ENCODE data around the gene GPR42. TPM values are rescaled to one million over a fixed set of nuclear protein-coding genes. Genes with fewer than 3 reads are reported as not detected.
A peak's percentile ranks its signal among the peaks of the same experiment; 100 is the strongest.

GPR42 gene, protein sequence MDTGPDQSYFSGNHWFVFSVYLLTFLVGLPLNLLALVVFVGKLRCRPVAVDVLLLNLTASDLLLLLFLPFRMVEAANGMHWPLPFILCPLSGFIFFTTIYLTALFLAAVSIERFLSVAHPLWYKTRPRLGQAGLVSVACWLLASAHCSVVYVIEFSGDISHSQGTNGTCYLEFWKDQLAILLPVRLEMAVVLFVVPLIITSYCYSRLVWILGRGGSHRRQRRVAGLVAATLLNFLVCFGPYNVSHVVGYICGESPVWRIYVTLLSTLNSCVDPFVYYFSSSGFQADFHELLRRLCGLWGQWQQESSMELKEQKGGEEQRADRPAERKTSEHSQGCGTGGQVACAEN
- not detected for total RNA-seq

DNA sequence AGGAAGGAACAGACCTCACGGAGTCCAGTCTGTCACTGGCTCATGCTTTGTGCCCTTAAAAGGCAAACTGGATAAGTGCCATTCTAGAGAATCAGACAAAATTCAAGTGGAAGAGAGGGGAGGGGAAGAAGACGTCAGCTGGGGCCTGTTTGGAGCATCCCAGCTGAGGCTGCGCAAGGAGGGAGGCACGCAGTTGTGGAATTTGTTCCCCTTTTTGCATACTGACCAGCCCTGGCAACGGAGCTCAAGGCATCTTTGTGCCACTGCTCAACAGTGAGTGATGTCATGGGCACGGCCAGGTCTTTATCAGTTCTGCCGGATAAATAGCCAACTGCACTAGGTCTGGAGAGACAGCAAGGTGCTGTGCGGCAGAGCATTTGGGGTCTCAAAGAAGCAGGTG, at the start of gene GPR42:
Gene GPR42 (plus strand): TSS at position 347 of the 400 bp plus-strand sequence. CDS start 292 bp downstream, outside the sequence.
- DNase-seq (ENCODE audit: low spot score in 2 of 2) = peak in 1 of 2 donors; percentile 69
- Histone ChIP-seq H3K4me3 (no peak within 1 kb of the TSS), H3K9me3 (no peaks in the 10 kb centered on the region), H3K27me3 (peaks cover 2% of the 10 kb centered on the region), H3K4me1 (no peaks in the 10 kb centered on the region), H3K27ac (no peak within 1 kb of the TSS), H3K36me3 (no peaks in the 10 kb centered on the region)
- TF ChIP-seq EP300 (IDR thresholded peaks at IDR 0.05) = no peak
- TF ChIP-seq POLR2AphosphoS5 (IDR thresholded peaks at IDR 0.05) = no peak
- TF ChIP-seq, protein P1, sequence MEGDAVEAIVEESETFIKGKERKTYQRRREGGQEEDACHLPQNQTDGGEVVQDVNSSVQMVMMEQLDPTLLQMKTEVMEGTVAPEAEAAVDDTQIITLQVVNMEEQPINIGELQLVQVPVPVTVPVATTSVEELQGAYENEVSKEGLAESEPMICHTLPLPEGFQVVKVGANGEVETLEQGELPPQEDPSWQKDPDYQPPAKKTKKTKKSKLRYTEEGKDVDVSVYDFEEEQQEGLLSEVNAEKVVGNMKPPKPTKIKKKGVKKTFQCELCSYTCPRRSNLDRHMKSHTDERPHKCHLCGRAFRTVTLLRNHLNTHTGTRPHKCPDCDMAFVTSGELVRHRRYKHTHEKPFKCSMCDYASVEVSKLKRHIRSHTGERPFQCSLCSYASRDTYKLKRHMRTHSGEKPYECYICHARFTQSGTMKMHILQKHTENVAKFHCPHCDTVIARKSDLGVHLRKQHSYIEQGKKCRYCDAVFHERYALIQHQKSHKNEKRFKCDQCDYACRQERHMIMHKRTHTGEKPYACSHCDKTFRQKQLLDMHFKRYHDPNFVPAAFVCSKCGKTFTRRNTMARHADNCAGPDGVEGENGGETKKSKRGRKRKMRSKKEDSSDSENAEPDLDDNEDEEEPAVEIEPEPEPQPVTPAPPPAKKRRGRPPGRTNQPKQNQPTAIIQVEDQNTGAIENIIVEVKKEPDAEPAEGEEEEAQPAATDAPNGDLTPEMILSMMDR (IDR thresholded peaks at IDR 0.05) = no peak
- no peak for TF ChIP-seq POLR2A (IDR thresholded peaks at IDR 0.05)
- 85% methylated on average over 4 of the region's 8 CpGs for WGBS

DNA sequence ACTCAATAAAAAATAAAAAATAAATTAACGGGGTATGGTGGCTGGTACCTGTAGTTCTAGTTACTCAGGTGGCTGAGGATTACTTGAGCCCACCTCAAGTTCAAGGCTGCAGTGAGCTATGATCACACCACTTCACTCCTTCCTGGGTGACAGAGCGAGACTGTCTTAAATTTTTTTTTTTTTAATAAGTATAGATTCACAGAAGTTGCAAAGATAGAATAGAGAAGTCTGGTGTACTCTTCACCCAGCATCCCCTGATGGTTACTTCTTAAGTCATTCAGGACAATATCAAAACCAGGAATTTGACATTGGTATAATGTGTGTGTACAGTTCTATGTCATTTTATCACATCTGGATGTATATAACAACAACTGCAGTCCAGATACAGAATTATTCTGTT, 49.6 kb upstream of the GPR42 start:
- TF ChIP-seq, protein P1 (IDR thresholded peaks at IDR 0.05) = no peak
- TF ChIP-seq POLR2A (IDR thresholded peaks at IDR 0.05) (no peak), POLR2AphosphoS5 (IDR thresholded peaks at IDR 0.05) (no peak), EP300 (IDR thresholded peaks at IDR 0.05) (no peak)
- no peaks in the 10 kb centered on the region for H3K9me3 ChIP-seq
- H3K4me3 ChIP-seq = no peak overlapping the region
- H3K27ac ChIP-seq = no peak overlapping the region
- no peak for DNase-seq (ENCODE audit: low spot score in 2 of 2)
- WGBS = 85% methylated on average over 2 of the region's 2 CpGs
- no peaks in the 10 kb centered on the region for H3K27me3 ChIP-seq
- no peaks in the 10 kb centered on the region for H3K36me3 ChIP-seq
- peaks cover 13% of the 10 kb centered on the region for H3K4me1 ChIP-seq

DNA sequence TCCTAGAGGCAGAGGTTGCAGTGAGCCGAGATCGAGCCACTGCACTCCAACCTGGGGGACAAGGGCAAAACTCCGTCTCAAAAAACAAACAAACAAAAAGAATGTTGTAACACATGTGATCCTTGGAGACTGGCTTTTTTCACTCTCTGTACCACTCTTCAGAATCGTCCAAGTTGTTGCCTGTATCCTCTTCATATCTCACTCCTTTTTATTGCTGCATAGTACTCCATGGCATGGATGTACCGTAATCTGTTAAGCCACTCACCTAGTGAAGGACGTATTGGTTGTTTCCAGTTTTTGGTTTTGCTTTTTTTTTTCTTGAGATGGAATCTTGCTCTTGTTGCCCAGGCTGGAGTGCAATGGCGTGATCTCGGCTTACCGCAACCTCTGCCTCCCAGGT, 48.9 kb upstream of the GPR42 start:
- DNase-seq (ENCODE audit: low spot score in 2 of 2) = no peak
- 92% methylated on average over 9 of the region's 9 CpGs for WGBS
- Histone ChIP-seq H3K27ac (no peak overlapping the region), H3K4me1 (peaks cover 13% of the 10 kb centered on the region), H3K4me3 (no peak overlapping the region), H3K27me3 (no peaks in the 10 kb centered on the region), H3K36me3 (no peaks in the 10 kb centered on the region), H3K9me3 (no peaks in the 10 kb centered on the region)
- TF ChIP-seq POLR2AphosphoS5 (IDR thresholded peaks at IDR 0.05) = no peak
- TF ChIP-seq, protein P1 (IDR thresholded peaks at IDR 0.05) = no peak
- no peak for TF ChIP-seq EP300 (IDR thresholded peaks at IDR 0.05)
- TF ChIP-seq POLR2A (IDR thresholded peaks at IDR 0.05) = no peak

DNA sequence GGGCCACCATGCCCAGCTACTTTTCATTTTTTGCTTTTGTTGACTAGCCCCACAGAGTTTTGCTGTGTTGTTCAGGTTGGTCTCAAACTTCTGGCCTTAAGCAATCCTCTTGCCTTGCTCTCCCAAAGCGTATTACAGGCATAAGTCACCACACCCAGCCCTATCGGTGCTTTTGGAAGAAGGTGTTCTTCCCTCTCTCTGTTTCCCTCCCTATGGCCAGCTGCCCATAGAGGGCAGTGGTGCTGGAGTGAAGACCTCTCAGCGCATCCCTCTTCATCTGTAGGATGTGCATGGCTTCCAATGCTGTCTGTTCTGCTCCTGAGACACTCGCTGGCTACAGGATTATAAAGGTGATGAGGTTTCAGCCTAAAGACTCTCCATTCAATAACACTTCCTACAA, 43.2 kb upstream of the GPR42 start:
- H3K27me3 ChIP-seq = peaks cover 17% of the 10 kb centered on the region
- DNase-seq (ENCODE audit: low spot score in 2 of 2) = no peak

DNA sequence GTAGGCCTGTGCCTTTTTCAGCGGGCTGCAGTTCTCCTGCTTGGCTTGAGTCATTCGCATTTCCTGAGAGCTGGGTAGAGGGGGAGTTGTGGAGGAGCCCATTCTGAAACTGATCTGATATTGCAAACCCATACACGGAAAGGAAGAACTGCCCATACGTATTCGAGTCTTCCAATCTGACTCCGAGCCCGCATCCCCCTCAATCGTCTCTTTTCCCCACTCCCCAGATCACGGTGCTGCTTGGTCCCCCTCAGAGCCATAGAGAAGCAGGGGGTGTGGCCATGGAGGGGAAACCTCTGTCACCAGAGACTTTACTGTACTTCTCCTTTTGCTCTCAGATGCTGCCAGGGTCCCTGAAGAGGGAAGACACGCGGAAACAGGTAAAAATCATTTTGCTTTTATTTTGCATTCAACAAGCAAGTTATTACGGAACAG, 42.0 kb upstream of the GPR42 start, which contains the start of gene CD22:
Gene CD22 (plus strand): TSS at position 337 of the 435 bp plus-strand sequence. CDS start 2,854 bp downstream, outside the sequence.
- no peaks in the 10 kb centered on the region for H3K36me3 ChIP-seq
- peaks cover 21% of the 10 kb centered on the region for H3K27me3 ChIP-seq
- H3K4me1 ChIP-seq = no peaks in the 10 kb centered on the region
- no peak for DNase-seq (ENCODE audit: low spot score in 2 of 2)
- WGBS = 79% methylated on average over 12 of the region's 12 CpGs
- H3K4me3 ChIP-seq = no peak within 1 kb of the TSS
- H3K27ac ChIP-seq = no peak within 1 kb of the TSS
- TF ChIP-seq EP300 (IDR thresholded peaks at IDR 0.05) (no peak), POLR2A (IDR thresholded peaks at IDR 0.05) (no peak), POLR2AphosphoS5 (IDR thresholded peaks at IDR 0.05) (no peak)
- TF ChIP-seq, protein P1 (IDR thresholded peaks at IDR 0.05) = no peak
- H3K9me3 ChIP-seq = no peaks in the 10 kb centered on the region

More for the DNA sequence above, 43.2 kb upstream of the GPR42 start:
- Histone ChIP-seq H3K36me3 (no peaks in the 10 kb centered on the region), H3K9me3 (no peaks in the 10 kb centered on the region), H3K27ac (no peak overlapping the region), H3K4me3 (no peak overlapping the region), H3K4me1 (no peaks in the 10 kb centered on the region)
- 71% methylated on average over 4 of the region's 4 CpGs for WGBS
- TF ChIP-seq POLR2A (IDR thresholded peaks at IDR 0.05) (no peak), EP300 (IDR thresholded peaks at IDR 0.05) (no peak), POLR2AphosphoS5 (IDR thresholded peaks at IDR 0.05) (no peak)
- TF ChIP-seq, protein P1 (IDR thresholded peaks at IDR 0.05) = no peak

All from suprapubic skin (tissue), 4 donors.